Memory B cell (primary cell): ENCODE data around the gene LDB2.

Experiments used
- ATAC-seq: fragments of 150-1000 bp; cut with Tn5 transposase; 2 replicates; pipeline ENCODE4 v1.10.0; 2021; ENCODE audit warnings: low read depth, mild to moderate bottlenecking, moderate library complexity
- DNase-seq, 2 donors: peaks; one replicate each; pipeline ENCODE4 v3.0.0; 2022; ENCODE audit warnings: low spot score in 2 of 2
- H3K27ac Mint-ChIP-seq: one replicate; pipeline ENCODE4 v1.8.0; 2022; ENCODE audit warnings: mild to moderate bottlenecking, moderate library complexity, mixed read lengths
- H3K27me3 Mint-ChIP-seq: one replicate; pipeline ENCODE4 v1.8.0; 2022; ENCODE audit warnings: mixed read lengths
- H3K36me3 Mint-ChIP-seq: one replicate; pipeline ENCODE4 v1.8.0; 2022; ENCODE audit warnings: mild to moderate bottlenecking, mixed read lengths
- H3K4me1 Mint-ChIP-seq: one replicate; pipeline ENCODE4 v1.8.0; 2022; ENCODE audit warnings: mixed read lengths
- H3K4me3 Mint-ChIP-seq: one replicate; pipeline ENCODE4 v1.8.0; 2022; ENCODE audit warnings: mild to moderate bottlenecking, moderate library complexity, mixed read lengths
- H3K9me3 Mint-ChIP-seq: one replicate; pipeline ENCODE4 v1.8.0; 2022; ENCODE audit warnings: mixed read lengths

Gene LDB2

DNA sequence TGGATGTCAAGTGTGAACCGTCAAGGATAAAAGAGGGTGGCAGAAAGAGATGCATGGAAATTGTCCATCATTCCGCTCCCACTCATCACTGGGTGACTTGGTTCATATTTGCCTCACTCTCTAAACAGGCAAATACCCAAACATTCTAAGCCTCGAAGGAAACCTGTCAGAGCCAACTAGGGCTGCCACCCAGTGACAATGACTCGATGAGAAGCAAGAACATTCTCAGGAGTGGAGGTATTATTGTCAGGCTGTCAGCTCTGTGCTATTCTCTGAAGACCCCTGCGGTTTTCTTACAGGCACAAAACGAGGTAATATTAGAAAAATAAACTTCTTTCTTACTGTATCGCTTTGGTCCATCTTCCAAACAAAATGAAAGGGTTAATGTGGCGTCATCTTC lies 139.6 kb downstream of the LDB2 start:
- Mint-ChIP-seq H3K9me3 (peaks cover 1% of the 10 kb centered on the region), H3K27me3 (no peaks in the 10 kb centered on the region), H3K4me3 (no peak overlapping the region), H3K36me3 (no peaks in the 10 kb centered on the region), H3K4me1 (no peaks in the 10 kb centered on the region), H3K27ac (no peak overlapping the region)
- DNase-seq (no peak), ATAC-seq (no peak)

DNA sequence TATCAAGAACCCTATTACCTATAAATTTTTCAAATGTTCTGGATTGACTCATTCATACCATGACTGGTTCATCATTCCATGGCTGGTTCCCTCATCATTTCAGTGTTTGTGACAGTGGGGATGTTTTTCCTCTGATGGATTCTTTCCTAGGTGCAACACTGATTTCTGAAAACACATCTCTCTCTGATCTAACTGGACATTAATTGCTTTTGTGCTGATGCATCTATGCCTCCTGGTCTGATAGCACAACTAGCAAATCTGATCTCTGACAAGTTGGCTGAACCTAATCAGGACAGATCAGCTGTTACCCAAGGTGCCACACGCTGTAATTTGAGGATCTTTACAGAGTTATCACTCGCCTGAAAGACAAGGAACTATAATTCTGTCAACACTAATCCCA lies 140.2 kb downstream of the LDB2 start:
- no peaks in the 10 kb centered on the region for H3K36me3 Mint-ChIP-seq
- ATAC-seq (no peak), DNase-seq (no peak)
- H3K27me3 Mint-ChIP-seq = no peaks in the 10 kb centered on the region
- H3K9me3 Mint-ChIP-seq = peaks cover under 1% of the 10 kb centered on the region
- H3K4me1 Mint-ChIP-seq = no peaks in the 10 kb centered on the region
- H3K4me3 Mint-ChIP-seq = no peak overlapping the region
- H3K27ac Mint-ChIP-seq = no peak overlapping the region

DNA sequence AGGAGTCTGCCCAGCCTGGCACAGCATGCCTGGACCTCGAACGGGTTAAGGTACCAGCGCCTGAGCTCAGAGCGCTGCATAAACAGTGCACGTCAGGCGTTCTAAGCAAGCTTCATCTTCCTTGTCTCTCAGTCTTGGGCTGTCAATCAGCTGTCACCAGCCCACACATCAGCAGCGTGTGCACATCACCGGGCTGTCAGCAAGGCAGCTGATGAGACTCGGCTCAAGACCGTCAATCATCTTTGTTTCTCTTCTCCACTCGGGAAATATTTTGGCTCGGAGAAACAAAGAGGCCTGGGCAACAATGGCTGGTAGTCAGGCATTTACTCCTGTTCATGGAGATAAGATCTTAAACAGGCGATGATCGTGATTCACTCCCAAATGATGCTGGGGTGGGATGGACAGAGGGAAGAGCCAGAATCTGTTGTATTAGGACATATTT lies 141.3 kb downstream of the LDB2 start:
- H3K27ac Mint-ChIP-seq = no peak overlapping the region
- H3K4me1 Mint-ChIP-seq = no peaks in the 10 kb centered on the region
- ATAC-seq (no peak), DNase-seq (no peak)
- H3K4me3 Mint-ChIP-seq = no peak overlapping the region
- no peaks in the 10 kb centered on the region for H3K36me3 Mint-ChIP-seq
- no peaks in the 10 kb centered on the region for H3K9me3 Mint-ChIP-seq
- H3K27me3 Mint-ChIP-seq = no peaks in the 10 kb centered on the region

DNA sequence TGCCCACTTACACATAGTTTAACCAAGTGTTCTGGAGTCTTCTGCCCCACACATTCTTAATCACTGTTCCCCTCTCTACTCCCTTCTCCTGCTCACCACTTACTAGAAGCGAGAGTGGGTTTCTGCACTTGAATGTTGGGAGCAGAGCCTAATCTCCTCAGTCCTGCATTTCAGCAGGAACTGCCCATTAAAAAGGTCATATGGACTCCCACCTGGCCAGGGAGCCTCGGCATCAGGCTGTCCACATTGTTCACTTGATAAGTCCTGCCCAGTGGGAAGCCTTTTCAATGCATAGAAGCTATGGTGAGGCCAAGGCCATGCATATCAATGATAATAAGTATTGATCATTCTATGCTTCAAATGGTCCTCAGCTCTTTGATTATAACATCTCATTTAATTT lies 144.3 kb downstream of the LDB2 start:
- Mint-ChIP-seq H3K4me1 (no peaks in the 10 kb centered on the region), H3K27ac (no peak overlapping the region), H3K27me3 (no peaks in the 10 kb centered on the region), H3K36me3 (no peaks in the 10 kb centered on the region), H3K4me3 (no peak overlapping the region), H3K9me3 (no peaks in the 10 kb centered on the region)
- ATAC-seq = no peak
- DNase-seq = no peak

DNA sequence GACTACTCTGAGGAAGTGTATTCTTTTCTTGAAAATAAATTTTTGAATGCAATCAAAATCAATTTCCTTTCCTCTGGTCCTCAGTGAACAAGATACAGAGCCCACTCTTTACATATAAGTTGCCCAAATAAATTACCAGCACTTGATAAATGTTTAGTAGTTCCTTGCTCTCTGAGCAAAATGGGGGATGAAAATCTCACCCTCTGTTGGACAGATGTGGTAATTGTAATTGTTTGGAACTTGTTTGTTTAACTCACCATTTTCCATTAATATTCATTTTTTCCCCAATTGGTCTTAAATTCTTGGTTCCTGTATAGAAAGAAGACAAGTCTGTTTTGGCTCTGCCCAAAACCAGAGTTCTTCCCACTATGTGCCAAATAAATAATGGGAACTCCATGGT lies 146.3 kb downstream of the LDB2 start:
- H3K9me3 Mint-ChIP-seq = no peaks in the 10 kb centered on the region
- no peak for ATAC-seq
- no peaks in the 10 kb centered on the region for H3K27me3 Mint-ChIP-seq
- no peak overlapping the region for H3K27ac Mint-ChIP-seq
- H3K36me3 Mint-ChIP-seq = no peaks in the 10 kb centered on the region
- no peak overlapping the region for H3K4me3 Mint-ChIP-seq
- DNase-seq = no peak
- H3K4me1 Mint-ChIP-seq = no peaks in the 10 kb centered on the region

DNA sequence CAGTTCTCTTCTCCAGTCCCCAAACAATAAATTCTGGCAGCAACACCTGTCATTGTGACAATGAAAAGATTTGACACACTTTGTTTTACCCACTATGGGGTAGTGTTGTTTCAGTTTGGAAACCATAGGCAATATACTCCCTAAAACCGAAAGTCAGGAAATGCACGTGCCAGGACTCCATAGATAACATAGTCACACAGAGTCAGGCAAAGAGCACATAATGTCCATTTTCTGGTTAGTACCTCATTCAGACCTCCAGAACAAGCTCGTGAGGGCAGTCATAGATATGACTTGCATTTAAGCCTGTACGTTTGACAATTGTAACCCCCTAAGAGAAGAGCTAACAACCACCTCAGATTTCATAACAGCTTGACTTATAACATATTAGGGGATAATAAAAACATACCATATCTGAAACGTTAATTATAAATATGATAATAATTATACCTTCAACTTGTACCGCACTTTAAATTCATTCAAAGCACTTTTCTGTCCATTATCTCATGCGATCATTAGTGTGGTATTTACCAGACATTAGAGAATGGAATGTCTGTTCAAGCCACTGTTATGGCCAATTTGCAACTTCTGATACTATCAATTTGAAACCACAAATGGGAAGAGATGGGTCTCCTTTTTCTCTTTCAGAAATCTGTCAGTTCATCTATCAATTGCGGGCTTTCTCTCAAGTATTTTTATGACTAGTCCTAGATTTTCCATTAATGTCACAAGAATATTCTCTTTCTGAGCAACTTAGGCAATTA lies 147.4 kb downstream of the LDB2 start:
- no peaks in the 10 kb centered on the region for H3K27me3 Mint-ChIP-seq
- ATAC-seq (no peak), DNase-seq (no peak)
- no peaks in the 10 kb centered on the region for H3K36me3 Mint-ChIP-seq
- no peak overlapping the region for H3K4me3 Mint-ChIP-seq
- H3K9me3 Mint-ChIP-seq = no peaks in the 10 kb centered on the region
- no peak overlapping the region for H3K27ac Mint-ChIP-seq
- H3K4me1 Mint-ChIP-seq = no peaks in the 10 kb centered on the region

DNA sequence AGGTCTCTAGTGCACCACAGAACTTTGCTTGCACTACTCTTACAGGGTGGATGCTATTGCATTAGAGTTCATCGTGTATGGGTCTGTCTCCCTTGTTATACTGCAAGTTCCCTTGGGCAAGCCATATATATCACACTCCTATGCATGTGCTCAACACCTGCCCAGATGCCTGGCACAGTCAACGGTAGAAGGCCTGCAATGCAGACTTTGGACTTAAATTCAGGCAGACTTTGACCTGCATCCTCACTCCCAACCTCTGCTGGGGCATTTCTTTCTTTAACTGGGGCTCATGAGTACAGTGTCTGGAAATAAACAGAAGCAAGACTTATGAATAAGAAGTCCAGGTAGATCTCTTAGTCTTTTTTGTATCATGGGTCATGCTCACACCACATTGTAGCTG lies 148.2 kb downstream of the LDB2 start:
- H3K27ac Mint-ChIP-seq = no peak overlapping the region
- no peaks in the 10 kb centered on the region for H3K9me3 Mint-ChIP-seq
- no peaks in the 10 kb centered on the region for H3K4me1 Mint-ChIP-seq
- no peak overlapping the region for H3K4me3 Mint-ChIP-seq
- ATAC-seq = no peak
- no peaks in the 10 kb centered on the region for H3K36me3 Mint-ChIP-seq
- no peaks in the 10 kb centered on the region for H3K27me3 Mint-ChIP-seq
- no peak for DNase-seq

DNA sequence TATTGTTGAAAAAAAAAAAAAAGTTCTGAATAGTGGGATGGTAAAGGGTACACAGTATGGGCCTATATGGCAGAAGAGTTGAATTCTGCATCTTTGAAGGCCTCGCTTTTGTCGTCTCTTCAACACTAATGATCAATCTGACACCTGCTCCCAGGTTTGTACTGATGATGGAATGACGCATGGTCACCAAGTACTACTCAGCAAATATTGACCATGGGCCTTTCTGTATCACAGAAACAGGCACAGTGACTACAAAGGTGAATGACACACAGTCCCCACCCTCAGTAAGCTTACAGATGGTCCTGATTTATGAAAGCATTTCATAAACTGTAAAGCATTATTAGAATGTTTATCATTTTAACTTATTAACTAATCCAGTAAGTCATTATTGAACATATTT lies 152.6 kb downstream of the LDB2 start:
- Mint-ChIP-seq H3K36me3 (no peaks in the 10 kb centered on the region), H3K27ac (no peak overlapping the region)
- no peak for ATAC-seq

DNA sequence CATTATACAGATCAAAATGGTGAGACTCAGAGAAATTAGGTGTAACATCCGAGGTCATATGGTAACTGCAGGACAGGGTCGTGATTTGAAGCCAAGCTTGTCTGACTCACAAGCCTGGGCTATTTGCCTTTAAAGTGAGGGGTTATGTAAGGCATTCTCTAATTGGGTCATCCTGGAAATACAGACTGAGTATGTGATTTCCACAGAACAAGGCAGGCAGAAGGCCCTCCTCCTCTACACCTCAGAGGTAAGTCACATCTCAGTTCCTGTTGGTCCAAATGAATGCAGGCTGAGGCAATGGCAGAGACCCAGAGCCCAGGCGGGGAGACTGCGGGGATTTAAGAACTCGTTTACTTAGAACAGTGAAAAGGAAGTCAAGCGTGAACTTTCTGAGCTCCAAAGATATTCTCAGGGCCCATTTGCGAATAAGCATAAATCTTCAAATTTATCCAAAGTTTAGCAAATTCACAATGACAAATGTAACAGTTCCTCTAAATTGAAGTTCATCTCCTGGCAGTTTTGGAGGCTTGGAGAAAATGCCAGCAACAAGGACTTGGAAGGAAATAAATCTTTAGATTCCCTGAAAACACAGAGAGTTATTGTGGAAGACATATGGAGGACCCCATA lies 153.3 kb downstream of the LDB2 start:
- H3K27me3 Mint-ChIP-seq = peaks cover 2% of the 10 kb centered on the region
- DNase-seq = no peak
- H3K9me3 Mint-ChIP-seq = no peaks in the 10 kb centered on the region
- no peaks in the 10 kb centered on the region for H3K36me3 Mint-ChIP-seq
- no peaks in the 10 kb centered on the region for H3K4me1 Mint-ChIP-seq
- H3K4me3 Mint-ChIP-seq = no peak overlapping the region
- H3K27ac Mint-ChIP-seq = no peak overlapping the region
- no peak for ATAC-seq

More for the DNA sequence above, 152.6 kb downstream of the LDB2 start:
- Mint-ChIP-seq H3K27me3 (peaks cover 2% of the 10 kb centered on the region), H3K4me1 (no peaks in the 10 kb centered on the region), H3K9me3 (no peaks in the 10 kb centered on the region), H3K4me3 (no peak overlapping the region)
- DNase-seq = no peak

DNA sequence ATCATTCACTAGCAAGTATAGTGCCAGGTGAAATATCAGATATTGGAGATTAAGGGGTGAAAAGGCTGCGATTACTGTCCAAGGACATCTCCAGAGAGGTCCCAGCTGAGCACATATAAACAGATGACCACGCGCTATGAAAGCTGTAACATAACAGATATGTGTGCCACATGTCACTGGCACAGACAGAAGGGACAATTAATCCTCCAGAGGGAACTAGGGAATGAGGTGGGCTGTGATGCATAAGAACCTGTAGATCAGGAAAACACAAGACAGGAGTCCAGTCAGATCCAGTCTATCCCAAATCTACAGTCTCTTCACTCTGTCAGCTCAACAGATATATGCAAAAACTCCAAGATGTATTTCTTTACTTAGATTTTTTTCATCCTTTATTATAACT lies 157.2 kb downstream of the LDB2 start:
- ATAC-seq = no peak
- H3K9me3 Mint-ChIP-seq = no peaks in the 10 kb centered on the region

DNA sequence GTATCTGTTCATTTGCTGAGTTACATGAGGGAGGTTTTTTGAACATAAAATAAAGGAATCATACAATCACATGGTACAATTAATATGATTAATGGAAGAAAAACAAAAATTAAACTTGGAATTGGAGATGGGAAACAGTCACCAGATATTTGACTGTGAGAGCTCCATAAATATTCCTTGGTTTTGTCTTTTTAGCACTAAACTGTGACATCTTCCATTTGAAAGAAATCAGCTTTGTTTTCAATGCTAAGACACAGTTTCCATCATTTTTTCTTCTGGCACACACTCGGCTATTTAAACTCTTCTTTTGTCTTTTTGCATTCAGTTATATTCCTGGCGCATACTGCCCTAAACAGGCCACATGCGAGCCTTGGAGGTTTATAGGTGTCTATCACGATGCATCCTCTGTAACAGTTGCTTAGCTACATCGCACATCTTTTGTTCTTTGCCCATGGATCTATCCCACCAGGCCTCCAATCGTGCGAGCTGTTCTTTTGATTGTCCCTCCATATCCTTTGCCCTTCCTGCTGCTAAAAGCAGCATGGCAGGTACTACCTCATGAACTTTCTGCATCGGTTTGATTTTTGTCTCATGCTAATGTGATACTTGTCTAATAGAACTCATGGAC lies 158.3 kb downstream of the LDB2 start:
- Mint-ChIP-seq H3K4me1 (no peaks in the 10 kb centered on the region), H3K27ac (no peak overlapping the region), H3K36me3 (no peaks in the 10 kb centered on the region), H3K4me3 (no peak overlapping the region), H3K27me3 (peaks cover 2% of the 10 kb centered on the region), H3K9me3 (peaks cover 2% of the 10 kb centered on the region)
- no peak for DNase-seq
- no peak for ATAC-seq

More for the DNA sequence above, 157.2 kb downstream of the LDB2 start:
- no peaks in the 10 kb centered on the region for H3K36me3 Mint-ChIP-seq
- H3K27ac Mint-ChIP-seq = no peak overlapping the region
- DNase-seq = no peak
- peaks cover 2% of the 10 kb centered on the region for H3K27me3 Mint-ChIP-seq
- H3K4me1 Mint-ChIP-seq = no peaks in the 10 kb centered on the region
- H3K4me3 Mint-ChIP-seq = no peak overlapping the region

DNA sequence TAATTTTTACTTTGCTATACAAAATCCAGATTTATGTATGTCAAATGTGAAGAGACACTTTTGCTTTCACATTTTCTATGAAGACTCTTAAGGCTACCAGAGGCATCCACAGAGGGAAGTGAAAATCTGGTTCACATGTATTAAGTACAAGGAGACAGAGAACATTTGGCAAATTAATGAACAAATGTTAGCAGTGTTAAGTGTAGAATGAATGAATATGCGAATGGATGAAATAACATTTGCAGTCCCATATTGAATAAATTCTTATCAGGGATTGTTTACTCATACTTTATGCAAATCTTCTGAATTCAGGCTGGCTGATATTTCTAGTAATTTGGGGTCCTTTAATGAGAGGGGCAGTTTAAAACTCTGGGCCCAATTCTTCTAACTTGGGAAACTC lies 159.9 kb downstream of the LDB2 start:
- Mint-ChIP-seq H3K27me3 (peaks cover 2% of the 10 kb centered on the region), H3K36me3 (no peaks in the 10 kb centered on the region), H3K27ac (no peak overlapping the region), H3K4me3 (no peak overlapping the region), H3K4me1 (no peaks in the 10 kb centered on the region), H3K9me3 (peaks cover 2% of the 10 kb centered on the region)
- ATAC-seq (no peak), DNase-seq (no peak)

DNA sequence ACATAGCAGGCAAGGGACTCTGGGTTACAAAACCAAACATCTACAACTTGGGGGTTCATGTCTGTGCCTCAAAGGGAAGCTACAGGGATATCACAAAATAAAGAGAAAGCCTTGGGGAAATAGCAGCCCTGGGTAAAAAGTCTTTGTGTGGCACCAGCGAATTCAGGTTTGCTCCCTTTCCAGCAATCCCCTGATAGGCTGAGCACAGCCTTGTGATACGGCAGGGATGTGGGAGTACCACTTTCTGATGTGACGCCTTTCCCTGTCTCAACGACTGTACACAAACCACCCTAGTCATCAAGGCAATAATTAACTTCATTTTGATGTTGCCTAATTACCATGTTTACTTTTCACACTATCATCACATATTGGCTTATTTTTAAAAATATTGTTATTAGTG lies 164.9 kb downstream of the LDB2 start:
- Mint-ChIP-seq H3K27ac (no peak overlapping the region), H3K4me3 (no peak overlapping the region), H3K36me3 (no peaks in the 10 kb centered on the region)

DNA sequence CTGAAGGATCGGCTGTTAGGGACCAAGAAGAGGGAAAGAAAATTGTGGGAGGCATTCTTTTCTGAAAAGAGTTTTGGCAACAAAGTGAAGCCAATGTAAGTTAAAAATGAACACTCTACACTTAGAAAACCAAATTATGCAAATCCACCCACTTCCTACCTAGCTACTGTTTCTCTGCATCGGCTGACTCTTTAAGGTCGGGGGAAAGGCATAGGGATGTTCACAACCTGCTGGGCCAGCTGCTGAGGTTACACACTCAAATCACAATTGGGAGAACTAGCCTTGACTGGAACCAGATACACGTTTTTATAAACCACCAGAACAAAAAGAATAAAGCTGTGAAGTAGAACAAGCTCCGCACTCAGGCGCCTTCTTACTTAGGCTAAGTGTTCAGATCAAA lies 165.7 kb downstream of the LDB2 start:
- Mint-ChIP-seq H3K9me3 (peaks cover 3% of the 10 kb centered on the region), H3K36me3 (no peaks in the 10 kb centered on the region), H3K4me1 (no peaks in the 10 kb centered on the region), H3K27ac (no peak overlapping the region), H3K4me3 (no peak overlapping the region), H3K27me3 (no peaks in the 10 kb centered on the region)
- DNase-seq (no peak), ATAC-seq (no peak)

More for the DNA sequence above, 164.9 kb downstream of the LDB2 start:
- DNase-seq (no peak), ATAC-seq (no peak)
- Mint-ChIP-seq H3K9me3 (peaks cover 2% of the 10 kb centered on the region), H3K4me1 (no peaks in the 10 kb centered on the region), H3K27me3 (no peaks in the 10 kb centered on the region)
